GM23338 (cell line): ENCODE data around the gene SIRPB2.

Experiments used
- CREB1 ChIP-seq: fragments of 250-450 bp; sonication (Bioruptor Pico); IDR thresholded peaks from 2 replicates; pipeline ENCODE4 v1.5.0; 2020; ENCODE audit warnings: low read depth, mild to moderate bottlenecking, moderate library complexity
- EZH2 ChIP-seq: fragments of 200-600 bp; sonication (generic); IDR thresholded peaks from one replicate; pipeline ENCODE4 v1.8.0; 2017; ENCODE audit warnings: antibody characterized with exemption, mild to moderate bottlenecking, low read depth; ENCODE audit not compliant: unreplicated experiment
- EZH2phosphoT487 ChIP-seq: fragments of 200-600 bp; sonication (generic); IDR thresholded peaks from one replicate; pipeline ENCODE4 v1.8.1; 2018; ENCODE audit warnings: antibody characterized with exemption; ENCODE audit not compliant: unreplicated experiment
- JUNB ChIP-seq: IDR thresholded peaks from one replicate; pipeline ENCODE4 v1.6.1; 2016; ENCODE audit warnings: antibody characterized with exemption; ENCODE audit not compliant: unreplicated experiment
- NANOG ChIP-seq: IDR thresholded peaks from 2 replicates; pipeline ENCODE4 v1.6.1; 2016; ENCODE audit warnings: antibody characterized with exemption, borderline replicate concordance
- POLR2AphosphoS5 ChIP-seq: IDR thresholded peaks from 2 replicates; pipeline ENCODE4 v1.6.1; 2016; ENCODE audit warnings: antibody characterized with exemption, low read depth
- ZNF114 ChIP-seq: fragments of 250-450 bp; sonication (Bioruptor Pico); IDR thresholded peaks from 2 replicates; pipeline ENCODE4 v1.5.0; 2020; ENCODE audit warnings: mild to moderate bottlenecking, moderate library complexity
- ZNF331 ChIP-seq: fragments of 250-450 bp; sonication (Bioruptor Pico); IDR thresholded peaks from 2 replicates; pipeline ENCODE4 v1.5.0; 2020; ENCODE audit warnings: low read depth, mild to moderate bottlenecking, moderate library complexity
- TF ChIP-seq, protein P1 (sequence below), 2 experiments: fragments of 200-600 bp in 1 of 2; sonication (generic) in 1 of 2; conservative IDR thresholded peaks; 2 replicates each; pipeline versions ENCODE4 v1.5.1 to v1.6.1; 2016 to 2017; ENCODE audit warnings: antibody characterized with exemption in 2 of 2, low read depth in 2 of 2, mild to moderate bottlenecking in 2 of 2, moderate library complexity in 1 of 2
- TF ChIP-seq, protein P2 (sequence below): IDR thresholded peaks from one replicate; pipeline ENCODE4 v1.6.1; 2018; ENCODE audit warnings: antibody characterized with exemption; ENCODE audit not compliant: unreplicated experiment
- TF ChIP-seq, protein P3 (sequence below): IDR thresholded peaks from 2 replicates; pipeline ENCODE4 v1.6.1; 2016; ENCODE audit warnings: antibody characterized with exemption
- TF ChIP-seq, protein P4 (sequence below): fragments of 250-450 bp; sonication (Bioruptor Pico); IDR thresholded peaks from 2 replicates; pipeline ENCODE4 v1.5.0; 2020; ENCODE audit warnings: mild to moderate bottlenecking, moderate library complexity

DNA sequence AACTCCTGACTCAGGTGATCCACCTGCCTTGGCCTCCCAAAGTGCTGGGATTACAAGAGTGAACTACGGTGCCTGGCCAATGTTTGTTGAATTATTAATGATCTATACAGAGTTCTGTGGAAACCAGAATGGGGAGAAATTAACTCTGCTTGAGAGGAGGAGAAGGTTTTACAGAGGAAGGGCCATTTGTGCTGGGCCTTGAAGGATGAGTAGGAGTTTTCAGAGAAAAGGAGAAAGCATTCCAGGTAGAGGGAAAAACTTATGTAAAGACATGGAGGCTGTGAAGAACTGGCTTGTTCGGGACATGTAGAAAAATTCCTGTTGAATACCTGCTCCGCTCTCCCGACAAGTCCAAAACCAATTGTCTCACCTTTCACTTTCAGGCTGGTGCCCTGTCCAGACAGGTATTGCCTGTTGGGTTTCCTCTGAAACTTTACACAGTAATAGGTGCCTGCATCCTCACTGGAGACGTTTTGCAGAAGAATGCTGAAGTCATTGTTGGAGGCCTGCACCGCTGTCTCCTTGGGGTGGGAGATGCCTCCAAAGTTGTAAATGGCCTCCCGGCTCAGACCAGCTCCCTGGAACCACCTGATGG is 13.2 kb downstream of the SIRPB2 start:
- TF ChIP-seq, protein P1, sequence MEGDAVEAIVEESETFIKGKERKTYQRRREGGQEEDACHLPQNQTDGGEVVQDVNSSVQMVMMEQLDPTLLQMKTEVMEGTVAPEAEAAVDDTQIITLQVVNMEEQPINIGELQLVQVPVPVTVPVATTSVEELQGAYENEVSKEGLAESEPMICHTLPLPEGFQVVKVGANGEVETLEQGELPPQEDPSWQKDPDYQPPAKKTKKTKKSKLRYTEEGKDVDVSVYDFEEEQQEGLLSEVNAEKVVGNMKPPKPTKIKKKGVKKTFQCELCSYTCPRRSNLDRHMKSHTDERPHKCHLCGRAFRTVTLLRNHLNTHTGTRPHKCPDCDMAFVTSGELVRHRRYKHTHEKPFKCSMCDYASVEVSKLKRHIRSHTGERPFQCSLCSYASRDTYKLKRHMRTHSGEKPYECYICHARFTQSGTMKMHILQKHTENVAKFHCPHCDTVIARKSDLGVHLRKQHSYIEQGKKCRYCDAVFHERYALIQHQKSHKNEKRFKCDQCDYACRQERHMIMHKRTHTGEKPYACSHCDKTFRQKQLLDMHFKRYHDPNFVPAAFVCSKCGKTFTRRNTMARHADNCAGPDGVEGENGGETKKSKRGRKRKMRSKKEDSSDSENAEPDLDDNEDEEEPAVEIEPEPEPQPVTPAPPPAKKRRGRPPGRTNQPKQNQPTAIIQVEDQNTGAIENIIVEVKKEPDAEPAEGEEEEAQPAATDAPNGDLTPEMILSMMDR (conservative IDR thresholded peaks at IDR 0.05; ENCODE audit: low read depth in 2 of 2), result no peak
- TF ChIP-seq, protein P2, sequence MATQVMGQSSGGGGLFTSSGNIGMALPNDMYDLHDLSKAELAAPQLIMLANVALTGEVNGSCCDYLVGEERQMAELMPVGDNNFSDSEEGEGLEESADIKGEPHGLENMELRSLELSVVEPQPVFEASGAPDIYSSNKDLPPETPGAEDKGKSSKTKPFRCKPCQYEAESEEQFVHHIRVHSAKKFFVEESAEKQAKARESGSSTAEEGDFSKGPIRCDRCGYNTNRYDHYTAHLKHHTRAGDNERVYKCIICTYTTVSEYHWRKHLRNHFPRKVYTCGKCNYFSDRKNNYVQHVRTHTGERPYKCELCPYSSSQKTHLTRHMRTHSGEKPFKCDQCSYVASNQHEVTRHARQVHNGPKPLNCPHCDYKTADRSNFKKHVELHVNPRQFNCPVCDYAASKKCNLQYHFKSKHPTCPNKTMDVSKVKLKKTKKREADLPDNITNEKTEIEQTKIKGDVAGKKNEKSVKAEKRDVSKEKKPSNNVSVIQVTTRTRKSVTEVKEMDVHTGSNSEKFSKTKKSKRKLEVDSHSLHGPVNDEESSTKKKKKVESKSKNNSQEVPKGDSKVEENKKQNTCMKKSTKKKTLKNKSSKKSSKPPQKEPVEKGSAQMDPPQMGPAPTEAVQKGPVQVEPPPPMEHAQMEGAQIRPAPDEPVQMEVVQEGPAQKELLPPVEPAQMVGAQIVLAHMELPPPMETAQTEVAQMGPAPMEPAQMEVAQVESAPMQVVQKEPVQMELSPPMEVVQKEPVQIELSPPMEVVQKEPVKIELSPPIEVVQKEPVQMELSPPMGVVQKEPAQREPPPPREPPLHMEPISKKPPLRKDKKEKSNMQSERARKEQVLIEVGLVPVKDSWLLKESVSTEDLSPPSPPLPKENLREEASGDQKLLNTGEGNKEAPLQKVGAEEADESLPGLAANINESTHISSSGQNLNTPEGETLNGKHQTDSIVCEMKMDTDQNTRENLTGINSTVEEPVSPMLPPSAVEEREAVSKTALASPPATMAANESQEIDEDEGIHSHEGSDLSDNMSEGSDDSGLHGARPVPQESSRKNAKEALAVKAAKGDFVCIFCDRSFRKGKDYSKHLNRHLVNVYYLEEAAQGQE, result no peak
- TF ChIP-seq EZH2phosphoT487, result no peak
- TF ChIP-seq, protein P3, sequence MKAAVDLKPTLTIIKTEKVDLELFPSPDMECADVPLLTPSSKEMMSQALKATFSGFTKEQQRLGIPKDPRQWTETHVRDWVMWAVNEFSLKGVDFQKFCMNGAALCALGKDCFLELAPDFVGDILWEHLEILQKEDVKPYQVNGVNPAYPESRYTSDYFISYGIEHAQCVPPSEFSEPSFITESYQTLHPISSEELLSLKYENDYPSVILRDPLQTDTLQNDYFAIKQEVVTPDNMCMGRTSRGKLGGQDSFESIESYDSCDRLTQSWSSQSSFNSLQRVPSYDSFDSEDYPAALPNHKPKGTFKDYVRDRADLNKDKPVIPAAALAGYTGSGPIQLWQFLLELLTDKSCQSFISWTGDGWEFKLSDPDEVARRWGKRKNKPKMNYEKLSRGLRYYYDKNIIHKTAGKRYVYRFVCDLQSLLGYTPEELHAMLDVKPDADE, result no peak
- TF ChIP-seq EZH2, result no peak
- no peak for TF ChIP-seq CREB1 (CRISPR knock-in tag)
- no peak for TF ChIP-seq NANOG
- no peak for TF ChIP-seq JUNB
- no peak for TF ChIP-seq POLR2AphosphoS5
- no peak for TF ChIP-seq ZNF331 (CRISPR knock-in tag)
- TF ChIP-seq, protein P4, sequence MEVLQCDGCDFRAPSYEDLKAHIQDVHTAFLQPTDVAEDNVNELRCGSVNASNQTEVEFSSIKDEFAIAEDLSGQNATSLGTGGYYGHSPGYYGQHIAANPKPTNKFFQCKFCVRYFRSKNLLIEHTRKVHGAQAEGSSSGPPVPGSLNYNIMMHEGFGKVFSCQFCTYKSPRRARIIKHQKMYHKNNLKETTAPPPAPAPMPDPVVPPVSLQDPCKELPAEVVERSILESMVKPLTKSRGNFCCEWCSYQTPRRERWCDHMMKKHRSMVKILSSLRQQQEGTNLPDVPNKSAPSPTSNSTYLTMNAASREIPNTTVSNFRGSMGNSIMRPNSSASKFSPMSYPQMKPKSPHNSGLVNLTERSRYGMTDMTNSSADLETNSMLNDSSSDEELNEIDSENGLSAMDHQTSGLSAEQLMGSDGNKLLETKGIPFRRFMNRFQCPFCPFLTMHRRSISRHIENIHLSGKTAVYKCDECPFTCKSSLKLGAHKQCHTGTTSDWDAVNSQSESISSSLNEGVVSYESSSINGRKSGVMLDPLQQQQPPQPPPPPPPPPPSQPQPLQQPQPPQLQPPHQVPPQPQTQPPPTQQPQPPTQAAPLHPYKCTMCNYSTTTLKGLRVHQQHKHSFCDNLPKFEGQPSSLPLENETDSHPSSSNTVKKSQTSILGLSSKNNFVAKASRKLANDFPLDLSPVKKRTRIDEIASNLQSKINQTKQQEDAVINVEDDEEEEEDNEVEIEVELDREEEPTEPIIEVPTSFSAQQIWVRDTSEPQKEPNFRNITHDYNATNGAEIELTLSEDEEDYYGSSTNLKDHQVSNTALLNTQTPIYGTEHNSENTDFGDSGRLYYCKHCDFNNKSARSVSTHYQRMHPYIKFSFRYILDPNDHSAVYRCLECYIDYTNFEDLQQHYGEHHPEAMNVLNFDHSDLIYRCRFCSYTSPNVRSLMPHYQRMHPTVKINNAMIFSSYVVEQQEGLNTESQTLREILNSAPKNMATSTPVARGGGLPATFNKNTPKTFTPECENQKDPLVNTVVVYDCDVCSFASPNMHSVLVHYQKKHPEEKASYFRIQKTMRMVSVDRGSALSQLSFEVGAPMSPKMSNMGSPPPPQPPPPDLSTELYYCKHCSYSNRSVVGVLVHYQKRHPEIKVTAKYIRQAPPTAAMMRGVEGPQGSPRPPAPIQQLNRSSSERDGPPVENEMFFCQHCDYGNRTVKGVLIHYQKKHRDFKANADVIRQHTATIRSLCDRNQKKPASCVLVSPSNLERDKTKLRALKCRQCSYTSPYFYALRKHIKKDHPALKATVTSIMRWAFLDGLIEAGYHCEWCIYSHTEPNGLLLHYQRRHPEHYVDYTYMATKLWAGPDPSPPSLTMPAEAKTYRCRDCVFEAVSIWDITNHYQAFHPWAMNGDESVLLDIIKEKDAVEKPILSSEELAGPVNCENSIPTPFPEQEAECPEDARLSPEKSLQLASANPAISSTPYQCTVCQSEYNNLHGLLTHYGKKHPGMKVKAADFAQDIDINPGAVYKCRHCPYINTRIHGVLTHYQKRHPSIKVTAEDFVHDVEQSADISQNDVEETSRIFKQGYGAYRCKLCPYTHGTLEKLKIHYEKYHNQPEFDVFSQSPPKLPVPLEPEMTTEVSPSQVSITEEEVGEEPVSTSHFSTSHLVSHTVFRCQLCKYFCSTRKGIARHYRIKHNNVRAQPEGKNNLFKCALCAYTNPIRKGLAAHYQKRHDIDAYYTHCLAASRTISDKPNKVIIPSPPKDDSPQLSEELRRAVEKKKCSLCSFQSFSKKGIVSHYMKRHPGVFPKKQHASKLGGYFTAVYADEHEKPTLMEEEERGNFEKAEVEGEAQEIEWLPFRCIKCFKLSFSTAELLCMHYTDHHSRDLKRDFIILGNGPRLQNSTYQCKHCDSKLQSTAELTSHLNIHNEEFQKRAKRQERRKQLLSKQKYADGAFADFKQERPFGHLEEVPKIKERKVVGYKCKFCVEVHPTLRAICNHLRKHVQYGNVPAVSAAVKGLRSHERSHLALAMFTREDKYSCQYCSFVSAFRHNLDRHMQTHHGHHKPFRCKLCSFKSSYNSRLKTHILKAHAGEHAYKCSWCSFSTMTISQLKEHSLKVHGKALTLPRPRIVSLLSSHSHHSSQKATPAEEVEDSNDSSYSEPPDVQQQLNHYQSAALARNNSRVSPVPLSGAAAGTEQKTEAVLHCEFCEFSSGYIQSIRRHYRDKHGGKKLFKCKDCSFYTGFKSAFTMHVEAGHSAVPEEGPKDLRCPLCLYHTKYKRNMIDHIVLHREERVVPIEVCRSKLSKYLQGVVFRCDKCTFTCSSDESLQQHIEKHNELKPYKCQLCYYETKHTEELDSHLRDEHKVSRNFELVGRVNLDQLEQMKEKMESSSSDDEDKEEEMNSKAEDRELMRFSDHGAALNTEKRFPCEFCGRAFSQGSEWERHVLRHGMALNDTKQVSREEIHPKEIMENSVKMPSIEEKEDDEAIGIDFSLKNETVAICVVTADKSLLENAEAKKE (CRISPR knock-in tag), result no peak
- TF ChIP-seq ZNF114 (CRISPR knock-in tag), result no peak
